Ramos (cell line): Measurements from ENCODE around the gene ZFYVE1.

Experiments used
- in situ Hi-C: fragments of 300-500 bp; cut with MboI; formaldehyde crosslinking; loops from one replicate; pipeline ENCODE4 v1.14.3; 2022; ENCODE audit warnings: low sequenced_read_pairs; ENCODE audit not compliant: unreplicated experiment

Gene ZFYVE1

GRCh38 chr14:72925815-72926291, 101.1 kb downstream of the ZFYVE1 start:
- in situ Hi-C loops, result no loop called here

- in situ Hi-C loops, result no loop called here
Observed at GRCh38 chr14:72925171-72925759, 101.6 kb downstream of the ZFYVE1 start.

GRCh38 chr14:72924337-72924736, 102.6 kb downstream of the ZFYVE1 start:
- in situ Hi-C loops, result no loop called here

DNA sequence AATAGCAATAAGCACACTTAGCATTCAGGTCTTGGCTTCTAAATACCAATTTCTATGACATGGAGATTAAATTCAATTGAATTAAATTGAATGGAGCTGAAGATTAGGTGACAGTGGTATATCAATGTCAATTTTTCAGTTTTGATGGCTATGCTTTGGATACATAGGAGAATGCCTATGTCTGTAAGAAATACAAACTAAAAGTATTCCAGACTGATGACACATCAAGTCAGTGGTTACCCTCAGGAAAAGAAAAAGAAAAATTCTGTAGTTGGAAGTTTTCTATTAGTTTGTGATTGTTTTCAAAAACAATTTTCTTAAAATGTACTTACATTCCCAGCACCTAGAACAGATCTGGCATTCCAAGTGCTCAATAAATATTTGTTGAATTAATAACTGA, 105.5 kb downstream of the ZFYVE1 start:
- in situ Hi-C loops, result no loop called here

- in situ Hi-C loops, result no loop called here
Observed at GRCh38 chr14:72920008-72920407, 106.9 kb downstream of the ZFYVE1 start.
